HEK293 (cell line): ENCODE results near the gene VPS18.

Source experiments
- GLIS2 ChIP-seq: fragments of 450-650 bp; formaldehyde crosslinking; IDR thresholded peaks from 2 replicates; pipeline ENCODE4 v1.5.1; 2016; ENCODE audit warnings: missing biosample characterization, missing genetic modification characterization
- KLF9 ChIP-seq: fragments of 450-650 bp; formaldehyde crosslinking; IDR thresholded peaks from 2 replicates; pipeline ENCODE4 v1.5.1; 2016; ENCODE audit warnings: missing biosample characterization, missing genetic modification characterization, low read depth
- MZF1 ChIP-seq: fragments of 450-650 bp; formaldehyde crosslinking; IDR thresholded peaks from 2 replicates; pipeline ENCODE4 v1.5.1; 2017; ENCODE audit warnings: missing biosample characterization, missing genetic modification characterization, borderline replicate concordance
- TRIM28 ChIP-seq: IDR thresholded peaks from 2 replicates; pipeline ENCODE4 v1.6.1; 2011; ENCODE audit warnings: low read length, control low read depth, borderline replicate concordance
- ZBTB17 ChIP-seq: fragments of 450-650 bp; formaldehyde crosslinking; IDR thresholded peaks from 2 replicates; pipeline ENCODE4 v1.5.1; 2016; ENCODE audit warnings: missing biosample characterization, missing genetic modification characterization
- ZNF138 ChIP-seq: fragments of 450-650 bp; formaldehyde crosslinking; IDR thresholded peaks from 2 replicates; pipeline ENCODE4 v1.5.1; 2016; ENCODE audit warnings: missing biosample characterization, missing genetic modification characterization, borderline replicate concordance
- ZNF174 ChIP-seq: fragments of 450-650 bp; formaldehyde crosslinking; IDR thresholded peaks from 2 replicates; pipeline ENCODE4 v1.5.0; 2017; ENCODE audit warnings: missing biosample characterization, mild to moderate bottlenecking, missing genetic modification characterization
- ZNF19 ChIP-seq: fragments of 450-650 bp; formaldehyde crosslinking; IDR thresholded peaks from 2 replicates; pipeline ENCODE4; 2016; ENCODE audit warnings: missing biosample characterization, missing genetic modification characterization, low read depth
- ZNF394 ChIP-seq: fragments of 450-650 bp; formaldehyde crosslinking; IDR thresholded peaks from 2 replicates; pipeline ENCODE4 v1.5.1; 2016; ENCODE audit warnings: missing biosample characterization, missing genetic modification characterization, mild to moderate bottlenecking, moderate library complexity, borderline replicate concordance
- ZNF404 ChIP-seq: fragments of 450-650 bp; formaldehyde crosslinking; IDR thresholded peaks from 2 replicates; pipeline ENCODE4 v1.5.1; 2017; ENCODE audit warnings: missing biosample characterization, missing genetic modification characterization
- ZNF560 ChIP-seq: fragments of 450-650 bp; formaldehyde crosslinking; IDR thresholded peaks from 2 replicates; pipeline ENCODE4 v1.5.1; 2017; ENCODE audit warnings: missing biosample characterization, missing genetic modification characterization, borderline replicate concordance
- ZNF600 ChIP-seq: fragments of 450-650 bp; formaldehyde crosslinking; IDR thresholded peaks from 2 replicates; pipeline ENCODE4 v1.5.1; 2016; ENCODE audit warnings: missing biosample characterization, missing genetic modification characterization
- ZNF610 ChIP-seq: fragments of 450-650 bp; formaldehyde crosslinking; IDR thresholded peaks from 2 replicates; pipeline ENCODE4 v1.5.1; 2016; ENCODE audit warnings: missing biosample characterization, missing genetic modification characterization, borderline replicate concordance
- ZSCAN30 ChIP-seq: fragments of 450-650 bp; IDR thresholded peaks from 2 replicates; pipeline ENCODE4 v1.5.1; 2018; ENCODE audit warnings: missing biosample characterization, mild to moderate bottlenecking, missing genetic modification characterization, moderate library complexity
- ZXDB ChIP-seq: fragments of 450-650 bp; formaldehyde crosslinking; IDR thresholded peaks from 2 replicates; pipeline ENCODE4 v1.5.1; 2016; ENCODE audit warnings: missing biosample characterization, missing genetic modification characterization
- TF ChIP-seq, protein P1 (sequence below): fragments of 450-650 bp; formaldehyde crosslinking; IDR thresholded peaks from 2 replicates; pipeline ENCODE4 v1.5.1; 2016; ENCODE audit warnings: missing biosample characterization, missing genetic modification characterization
- TF ChIP-seq, protein P2 (sequence below): fragments of 450-650 bp; formaldehyde crosslinking; IDR thresholded peaks from 2 replicates; pipeline ENCODE4 v1.5.0; 2017; ENCODE audit warnings: missing biosample characterization, missing genetic modification characterization, borderline replicate concordance
- TF ChIP-seq, protein P3 (sequence below): fragments of 450-650 bp; formaldehyde crosslinking; IDR thresholded peaks from 2 replicates; pipeline ENCODE4 v1.5.1; 2016; ENCODE audit warnings: missing biosample characterization, missing genetic modification characterization
- TF ChIP-seq, protein P4 (sequence below): fragments of 450-650 bp; formaldehyde crosslinking; optimal IDR thresholded peaks from 2 replicates; pipeline ENCODE3; 2016; ENCODE audit warnings: missing biosample characterization, mild to moderate bottlenecking, missing genetic modification characterization
- TF ChIP-seq, protein P5 (sequence below): fragments of 450-650 bp; formaldehyde crosslinking; IDR thresholded peaks from 2 replicates; pipeline ENCODE4 v1.5.1; 2017; ENCODE audit warnings: missing biosample characterization, missing genetic modification characterization
- TF ChIP-seq, protein P6 (sequence below): fragments of 450-650 bp; formaldehyde crosslinking; IDR thresholded peaks from 2 replicates; pipeline ENCODE4 v1.5.1; 2017; ENCODE audit warnings: missing biosample characterization, missing genetic modification characterization
- TF ChIP-seq, protein P7 (sequence below): fragments of 450-650 bp; formaldehyde crosslinking; IDR thresholded peaks from 2 replicates; pipeline ENCODE4 v1.5.1; 2016; ENCODE audit warnings: missing biosample characterization, missing genetic modification characterization

VPS18 gene

DNA sequence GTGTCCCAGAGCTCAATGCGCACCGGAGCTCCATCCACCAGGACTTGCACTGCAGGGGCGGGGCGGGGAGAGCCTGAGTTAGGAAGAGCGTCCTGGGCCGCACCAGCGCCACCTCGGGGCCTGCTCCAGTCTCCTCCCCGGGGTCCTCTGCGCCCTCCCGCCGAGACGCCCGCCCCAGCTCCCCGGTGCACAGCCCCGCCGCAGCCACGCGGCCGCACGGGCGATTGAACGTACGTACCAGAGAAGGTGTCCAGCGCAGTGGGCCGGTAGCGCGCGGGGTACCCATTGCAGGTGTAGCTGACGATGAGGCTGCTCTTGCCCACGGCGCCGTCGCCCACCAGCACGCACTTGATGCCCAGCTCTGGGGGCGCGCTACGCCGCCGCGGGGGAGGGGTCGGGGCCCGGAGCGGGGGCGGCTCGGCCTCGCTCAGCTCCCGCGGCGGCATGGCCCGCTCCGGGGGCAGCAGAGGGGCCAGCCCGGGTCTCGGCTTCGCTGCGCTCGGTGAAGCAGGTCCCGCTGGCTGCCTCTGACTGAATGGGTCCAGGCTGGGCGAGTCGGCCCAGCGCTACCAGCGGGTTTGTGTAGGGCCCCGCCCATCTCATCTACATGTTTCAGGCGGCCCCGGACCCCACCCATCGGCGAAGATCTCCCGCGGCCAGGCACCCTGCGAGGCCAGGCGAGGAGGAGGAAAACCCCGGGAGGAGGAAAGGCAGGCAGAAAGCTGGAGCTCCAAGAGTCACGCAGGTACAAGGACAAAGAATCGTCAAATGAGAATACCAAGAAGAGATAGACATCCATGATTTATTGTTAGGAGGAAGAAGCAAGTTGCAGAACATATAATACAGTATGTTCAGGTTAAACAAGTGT, 20.3 kb upstream of the VPS18 start, which contains the start of gene RHOV (continued):
- TF ChIP-seq, protein P1, sequence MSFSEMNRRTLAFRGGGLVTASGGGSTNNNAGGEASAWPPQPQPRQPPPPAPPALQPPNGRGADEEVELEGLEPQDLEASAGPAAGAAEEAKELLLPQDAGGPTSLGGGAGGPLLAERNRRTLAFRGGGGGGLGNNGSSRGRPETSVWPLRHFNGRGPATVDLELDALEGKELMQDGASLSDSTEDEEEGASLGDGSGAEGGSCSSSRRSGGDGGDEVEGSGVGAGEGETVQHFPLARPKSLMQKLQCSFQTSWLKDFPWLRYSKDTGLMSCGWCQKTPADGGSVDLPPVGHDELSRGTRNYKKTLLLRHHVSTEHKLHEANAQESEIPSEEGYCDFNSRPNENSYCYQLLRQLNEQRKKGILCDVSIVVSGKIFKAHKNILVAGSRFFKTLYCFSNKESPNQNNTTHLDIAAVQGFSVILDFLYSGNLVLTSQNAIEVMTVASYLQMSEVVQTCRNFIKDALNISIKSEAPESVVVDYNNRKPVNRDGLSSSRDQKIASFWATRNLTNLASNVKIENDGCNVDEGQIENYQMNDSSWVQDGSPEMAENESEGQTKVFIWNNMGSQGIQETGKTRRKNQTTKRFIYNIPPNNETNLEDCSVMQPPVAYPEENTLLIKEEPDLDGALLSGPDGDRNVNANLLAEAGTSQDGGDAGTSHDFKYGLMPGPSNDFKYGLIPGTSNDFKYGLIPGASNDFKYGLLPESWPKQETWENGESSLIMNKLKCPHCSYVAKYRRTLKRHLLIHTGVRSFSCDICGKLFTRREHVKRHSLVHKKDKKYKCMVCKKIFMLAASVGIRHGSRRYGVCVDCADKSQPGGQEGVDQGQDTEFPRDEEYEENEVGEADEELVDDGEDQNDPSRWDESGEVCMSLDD (tag by site-specific recombination): no peak
- TF ChIP-seq ZBTB17 (tag by site-specific recombination): peak; percentile 70
- no peak for TF ChIP-seq TRIM28
- TF ChIP-seq, protein P2, sequence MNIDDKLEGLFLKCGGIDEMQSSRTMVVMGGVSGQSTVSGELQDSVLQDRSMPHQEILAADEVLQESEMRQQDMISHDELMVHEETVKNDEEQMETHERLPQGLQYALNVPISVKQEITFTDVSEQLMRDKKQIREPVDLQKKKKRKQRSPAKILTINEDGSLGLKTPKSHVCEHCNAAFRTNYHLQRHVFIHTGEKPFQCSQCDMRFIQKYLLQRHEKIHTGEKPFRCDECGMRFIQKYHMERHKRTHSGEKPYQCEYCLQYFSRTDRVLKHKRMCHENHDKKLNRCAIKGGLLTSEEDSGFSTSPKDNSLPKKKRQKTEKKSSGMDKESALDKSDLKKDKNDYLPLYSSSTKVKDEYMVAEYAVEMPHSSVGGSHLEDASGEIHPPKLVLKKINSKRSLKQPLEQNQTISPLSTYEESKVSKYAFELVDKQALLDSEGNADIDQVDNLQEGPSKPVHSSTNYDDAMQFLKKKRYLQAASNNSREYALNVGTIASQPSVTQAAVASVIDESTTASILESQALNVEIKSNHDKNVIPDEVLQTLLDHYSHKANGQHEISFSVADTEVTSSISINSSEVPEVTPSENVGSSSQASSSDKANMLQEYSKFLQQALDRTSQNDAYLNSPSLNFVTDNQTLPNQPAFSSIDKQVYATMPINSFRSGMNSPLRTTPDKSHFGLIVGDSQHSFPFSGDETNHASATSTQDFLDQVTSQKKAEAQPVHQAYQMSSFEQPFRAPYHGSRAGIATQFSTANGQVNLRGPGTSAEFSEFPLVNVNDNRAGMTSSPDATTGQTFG (tag by site-specific recombination): no peak
- peak; percentile 91 for TF ChIP-seq MZF1 (tag by site-specific recombination)
- TF ChIP-seq ZNF610: 0 out of 2 replicates have a peak, but pooled peaks have one; percentile 36
- TF ChIP-seq, protein P3, sequence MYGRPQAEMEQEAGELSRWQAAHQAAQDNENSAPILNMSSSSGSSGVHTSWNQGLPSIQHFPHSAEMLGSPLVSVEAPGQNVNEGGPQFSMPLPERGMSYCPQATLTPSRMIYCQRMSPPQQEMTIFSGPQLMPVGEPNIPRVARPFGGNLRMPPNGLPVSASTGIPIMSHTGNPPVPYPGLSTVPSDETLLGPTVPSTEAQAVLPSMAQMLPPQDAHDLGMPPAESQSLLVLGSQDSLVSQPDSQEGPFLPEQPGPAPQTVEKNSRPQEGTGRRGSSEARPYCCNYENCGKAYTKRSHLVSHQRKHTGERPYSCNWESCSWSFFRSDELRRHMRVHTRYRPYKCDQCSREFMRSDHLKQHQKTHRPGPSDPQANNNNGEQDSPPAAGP (tag by site-specific recombination): no peak
- TF ChIP-seq ZNF138 (tag by site-specific recombination): no peak
- TF ChIP-seq ZNF404: no peak
- TF ChIP-seq ZNF600 (tag by site-specific recombination): peak; percentile 65; the same call in 1 of the 2 replicates
- TF ChIP-seq, protein P4, sequence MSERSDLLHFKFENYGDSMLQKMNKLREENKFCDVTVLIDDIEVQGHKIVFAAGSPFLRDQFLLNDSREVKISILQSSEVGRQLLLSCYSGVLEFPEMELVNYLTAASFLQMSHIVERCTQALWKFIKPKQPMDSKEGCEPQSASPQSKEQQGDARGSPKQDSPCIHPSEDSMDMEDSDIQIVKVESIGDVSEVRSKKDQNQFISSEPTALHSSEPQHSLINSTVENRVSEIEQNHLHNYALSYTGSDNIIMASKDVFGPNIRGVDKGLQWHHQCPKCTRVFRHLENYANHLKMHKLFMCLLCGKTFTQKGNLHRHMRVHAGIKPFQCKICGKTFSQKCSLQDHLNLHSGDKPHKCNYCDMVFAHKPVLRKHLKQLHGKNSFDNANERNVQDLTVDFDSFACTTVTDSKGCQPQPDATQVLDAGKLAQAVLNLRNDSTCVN (tag by site-specific recombination): peak; percentile 91
- peak; percentile 59; the same call in 1 of the 2 replicates for TF ChIP-seq ZNF394 (tag by site-specific recombination)
- TF ChIP-seq KLF9 (tag by site-specific recombination): peak; percentile 78
- TF ChIP-seq ZSCAN30: 0 out of 2 replicates have a peak, but pooled peaks have one; percentile 32
- TF ChIP-seq, protein P5, sequence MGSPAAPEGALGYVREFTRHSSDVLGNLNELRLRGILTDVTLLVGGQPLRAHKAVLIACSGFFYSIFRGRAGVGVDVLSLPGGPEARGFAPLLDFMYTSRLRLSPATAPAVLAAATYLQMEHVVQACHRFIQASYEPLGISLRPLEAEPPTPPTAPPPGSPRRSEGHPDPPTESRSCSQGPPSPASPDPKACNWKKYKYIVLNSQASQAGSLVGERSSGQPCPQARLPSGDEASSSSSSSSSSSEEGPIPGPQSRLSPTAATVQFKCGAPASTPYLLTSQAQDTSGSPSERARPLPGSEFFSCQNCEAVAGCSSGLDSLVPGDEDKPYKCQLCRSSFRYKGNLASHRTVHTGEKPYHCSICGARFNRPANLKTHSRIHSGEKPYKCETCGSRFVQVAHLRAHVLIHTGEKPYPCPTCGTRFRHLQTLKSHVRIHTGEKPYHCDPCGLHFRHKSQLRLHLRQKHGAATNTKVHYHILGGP (tag by site-specific recombination): no peak
- TF ChIP-seq ZNF560 (tag by site-specific recombination): no peak
- peak; percentile 64; the same call in 1 of the 2 replicates for TF ChIP-seq ZXDB (tag by site-specific recombination)
- TF ChIP-seq, protein P6, sequence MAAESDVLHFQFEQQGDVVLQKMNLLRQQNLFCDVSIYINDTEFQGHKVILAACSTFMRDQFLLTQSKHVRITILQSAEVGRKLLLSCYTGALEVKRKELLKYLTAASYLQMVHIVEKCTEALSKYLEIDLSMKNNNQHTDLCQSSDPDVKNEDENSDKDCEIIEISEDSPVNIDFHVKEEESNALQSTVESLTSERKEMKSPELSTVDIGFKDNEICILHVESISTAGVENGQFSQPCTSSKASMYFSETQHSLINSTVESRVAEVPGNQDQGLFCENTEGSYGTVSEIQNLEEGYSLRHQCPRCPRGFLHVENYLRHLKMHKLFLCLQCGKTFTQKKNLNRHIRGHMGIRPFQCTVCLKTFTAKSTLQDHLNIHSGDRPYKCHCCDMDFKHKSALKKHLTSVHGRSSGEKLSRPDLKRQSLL (tag by site-specific recombination): no peak
- no peak for TF ChIP-seq ZNF174 (tag by site-specific recombination)
- TF ChIP-seq, protein P7, sequence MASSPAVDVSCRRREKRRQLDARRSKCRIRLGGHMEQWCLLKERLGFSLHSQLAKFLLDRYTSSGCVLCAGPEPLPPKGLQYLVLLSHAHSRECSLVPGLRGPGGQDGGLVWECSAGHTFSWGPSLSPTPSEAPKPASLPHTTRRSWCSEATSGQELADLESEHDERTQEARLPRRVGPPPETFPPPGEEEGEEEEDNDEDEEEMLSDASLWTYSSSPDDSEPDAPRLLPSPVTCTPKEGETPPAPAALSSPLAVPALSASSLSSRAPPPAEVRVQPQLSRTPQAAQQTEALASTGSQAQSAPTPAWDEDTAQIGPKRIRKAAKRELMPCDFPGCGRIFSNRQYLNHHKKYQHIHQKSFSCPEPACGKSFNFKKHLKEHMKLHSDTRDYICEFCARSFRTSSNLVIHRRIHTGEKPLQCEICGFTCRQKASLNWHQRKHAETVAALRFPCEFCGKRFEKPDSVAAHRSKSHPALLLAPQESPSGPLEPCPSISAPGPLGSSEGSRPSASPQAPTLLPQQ (tag by site-specific recombination): 0 out of 2 replicates have a peak, but pooled peaks have one; percentile 10
- TF ChIP-seq ZNF19 (tag by site-specific recombination): no peak
- peak; percentile 79 for TF ChIP-seq GLIS2 (tag by site-specific recombination)
